Neuron (in vitro differentiated cells): ENCODE results near the gene FPGS.
"Not testable (repeated sequence)": the region's sequence is repeated elsewhere in the genome, so short reads cannot be mapped to it uniquely, and the experiment has no call there.

Experiments
- H2AFZ ChIP-seq: one replicate; pipeline ENCODE4 v1.6.1; 2013; ENCODE audit warnings: low read depth, mild to moderate bottlenecking, inconsistent platforms, low read length, moderate library complexity
- H3K27me3 ChIP-seq: one replicate; pipeline ENCODE4 v1.6.1; 2013; ENCODE audit warnings: low read length; ENCODE audit not compliant: insufficient read depth
- H3K36me3 ChIP-seq: one replicate; pipeline ENCODE4 v1.6.1; 2013; ENCODE audit warnings: low read length; ENCODE audit not compliant: insufficient read depth
- H3K4me1 ChIP-seq: one replicate; pipeline ENCODE4 v1.6.1; 2013; ENCODE audit warnings: low read length; ENCODE audit not compliant: insufficient read depth
- H3K4me3 ChIP-seq: 2 replicates; pipeline ENCODE4 v1.5.1; 2013; ENCODE audit warnings: mild to moderate bottlenecking, low read length, moderate library complexity
- H3K9me3 ChIP-seq: one replicate; pipeline ENCODE4 v1.6.1; 2013; ENCODE audit warnings: low read length

The FPGS gene

DNA sequence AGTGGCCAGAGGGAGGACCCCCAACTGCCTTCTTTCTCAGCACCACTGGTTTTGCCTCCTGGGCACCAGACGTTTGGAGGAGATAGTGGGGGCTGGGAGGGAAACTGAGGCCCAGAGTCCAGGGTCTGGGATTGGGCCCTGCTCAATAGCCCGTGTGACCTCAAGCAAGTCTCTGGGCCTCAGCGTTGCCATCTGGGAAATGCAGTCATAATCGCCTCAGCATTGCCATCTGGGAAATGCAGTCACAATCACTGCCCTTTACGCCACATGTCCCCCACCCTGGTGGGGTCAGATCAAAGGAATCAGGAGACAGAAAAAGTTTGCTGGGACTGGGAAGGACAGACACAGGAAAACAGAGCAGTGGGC, 25.8 kb upstream of the FPGS start:
- Histone ChIP-seq H3K4me3 (no peak overlapping the region), H3K36me3 (no peaks in the 10 kb centered on the region), H3K27me3 (no peaks in the 10 kb centered on the region), H3K9me3 (no peaks in the 10 kb centered on the region), H2AFZ (no peak overlapping the region), H3K4me1 (no peaks in the 10 kb centered on the region)

DNA sequence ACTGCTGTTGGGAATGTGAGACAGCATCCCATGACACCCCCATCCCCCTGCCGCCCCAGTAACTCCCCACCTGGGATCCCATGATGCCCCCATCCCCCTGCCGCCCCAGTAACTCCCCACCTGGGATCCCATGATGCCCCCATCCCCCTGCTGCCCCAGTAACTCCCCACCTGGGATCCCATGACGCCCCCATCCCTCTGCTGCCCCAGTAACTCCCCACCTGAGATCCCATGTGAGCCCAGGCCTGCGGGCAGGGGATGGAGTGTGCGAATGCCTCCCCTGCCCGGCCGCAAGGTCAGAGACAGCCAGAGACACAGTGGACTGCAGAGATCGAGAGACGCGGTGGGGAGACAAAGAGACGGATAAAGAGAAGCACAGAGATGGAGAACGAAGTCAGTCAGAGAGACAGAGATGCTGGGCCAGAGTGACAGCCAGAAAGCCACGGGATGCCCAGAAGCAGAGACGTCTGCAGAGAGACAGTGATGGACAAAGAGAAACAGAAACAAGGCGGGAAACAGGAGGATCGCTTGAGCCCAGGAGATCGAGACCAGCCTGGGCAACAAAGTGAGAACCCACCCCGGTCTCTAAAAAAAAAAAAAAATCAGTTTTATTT, 25.2 kb upstream of the FPGS start:
- Histone ChIP-seq H3K4me1 (no peaks in the 10 kb centered on the region), H3K9me3 (no peaks in the 10 kb centered on the region), H3K27me3 (no peaks in the 10 kb centered on the region), H3K36me3 (no peaks in the 10 kb centered on the region), H2AFZ (no peak overlapping the region), H3K4me3 (no peak overlapping the region)

DNA sequence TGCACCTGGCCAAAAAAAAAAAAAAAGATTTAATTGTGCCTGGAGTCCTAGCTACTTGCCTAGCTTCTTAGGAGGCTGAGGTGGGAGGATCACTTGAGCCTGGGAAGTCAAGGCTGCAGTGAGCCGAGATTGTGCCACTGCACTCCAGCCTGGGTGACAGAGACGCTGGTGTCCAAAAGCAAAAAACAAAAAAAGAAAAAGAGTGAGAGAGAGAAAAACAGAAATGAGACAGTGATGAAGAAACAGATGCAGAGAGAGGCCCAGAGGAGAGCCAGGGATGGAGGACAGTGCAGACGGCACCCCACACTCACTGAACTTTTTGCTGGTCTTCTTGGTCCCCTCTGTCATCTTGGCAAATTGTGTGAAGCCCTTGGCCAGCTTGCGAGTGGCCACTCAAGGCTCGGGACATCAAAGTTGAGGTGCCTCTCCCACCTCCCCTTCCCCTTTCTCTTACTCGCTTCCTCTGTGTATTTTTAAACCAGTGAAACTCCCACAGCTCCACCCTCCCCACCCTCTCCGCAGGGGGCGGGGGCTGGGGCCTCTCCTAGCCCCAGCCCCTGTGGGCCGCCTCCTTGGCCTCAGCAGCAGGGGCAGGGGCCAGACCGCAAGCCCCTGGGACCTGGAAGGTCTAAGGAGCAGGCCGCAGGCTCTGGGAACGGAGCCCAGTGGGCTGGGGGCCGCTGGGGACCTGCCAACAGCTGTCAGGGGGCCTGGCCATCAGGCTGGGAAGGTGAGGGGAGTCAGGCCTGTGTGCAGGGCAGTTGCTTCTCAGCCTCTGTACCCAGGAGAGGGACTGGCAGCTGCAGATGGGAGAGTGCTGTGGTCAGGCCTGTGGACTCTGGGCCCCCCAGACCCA, 24.2 kb upstream of the FPGS start, which contains the start of gene SH2D3C:
TSS of gene SH2D3C (minus strand) at position 387 of the 856 bp plus-strand sequence. CDS start at position 348, 39 bp downstream.
- H3K27me3 ChIP-seq = no peaks in the 10 kb centered on the region
- H3K9me3 ChIP-seq = no peaks in the 10 kb centered on the region
- H3K4me1 ChIP-seq = peaks cover 3% of the 10 kb centered on the region
- H3K36me3 ChIP-seq = no peaks in the 10 kb centered on the region
- H2AFZ ChIP-seq = no peak within 1 kb of the TSS
- H3K4me3 ChIP-seq = no peak within 1 kb of the TSS

DNA sequence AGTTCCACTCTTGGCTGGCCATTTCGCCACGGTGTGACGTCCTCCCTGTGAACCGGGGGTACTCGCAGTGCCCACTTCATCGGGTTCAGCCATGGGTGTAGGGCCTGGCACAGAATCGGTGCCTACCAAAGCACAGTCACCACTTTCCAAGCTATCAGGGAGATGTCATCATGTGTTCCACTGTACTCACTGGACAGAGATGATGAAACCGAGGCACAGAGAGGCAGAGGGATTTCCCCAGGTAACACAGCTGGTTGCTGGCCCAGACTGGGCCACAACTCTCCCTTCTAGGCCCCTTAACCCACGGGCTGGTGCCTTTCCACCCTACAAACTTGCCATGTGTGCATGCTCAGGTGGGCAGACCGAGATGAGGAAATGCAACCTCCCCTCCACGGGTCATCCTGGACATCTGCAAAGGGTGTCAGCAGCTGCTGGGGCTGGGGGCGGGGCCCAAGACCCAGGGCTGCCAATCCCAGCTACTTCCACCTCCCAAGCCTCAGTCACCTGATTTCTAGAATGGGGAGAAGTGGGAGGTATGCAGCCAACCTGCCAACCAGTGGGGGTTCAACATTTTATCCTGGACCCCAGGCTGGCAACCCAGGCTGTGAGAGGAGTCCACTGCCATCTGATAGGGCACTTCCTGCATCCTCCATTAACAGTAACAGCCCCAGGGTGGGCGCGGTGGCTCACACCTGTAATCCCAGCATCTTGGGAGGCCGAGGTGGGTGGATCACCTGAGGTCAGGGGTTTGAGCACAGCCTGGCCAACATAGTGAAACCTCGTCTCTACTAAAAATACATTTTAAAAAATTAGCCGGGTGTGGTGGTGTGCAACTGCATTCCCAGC, 23.3 kb upstream of the FPGS start:
- Histone ChIP-seq H3K36me3 (no peaks in the 10 kb centered on the region), H3K4me3 (no peak overlapping the region), H3K27me3 (no peaks in the 10 kb centered on the region), H2AFZ (no peak overlapping the region), H3K4me1 (peaks cover 3% of the 10 kb centered on the region), H3K9me3 (no peaks in the 10 kb centered on the region)

DNA sequence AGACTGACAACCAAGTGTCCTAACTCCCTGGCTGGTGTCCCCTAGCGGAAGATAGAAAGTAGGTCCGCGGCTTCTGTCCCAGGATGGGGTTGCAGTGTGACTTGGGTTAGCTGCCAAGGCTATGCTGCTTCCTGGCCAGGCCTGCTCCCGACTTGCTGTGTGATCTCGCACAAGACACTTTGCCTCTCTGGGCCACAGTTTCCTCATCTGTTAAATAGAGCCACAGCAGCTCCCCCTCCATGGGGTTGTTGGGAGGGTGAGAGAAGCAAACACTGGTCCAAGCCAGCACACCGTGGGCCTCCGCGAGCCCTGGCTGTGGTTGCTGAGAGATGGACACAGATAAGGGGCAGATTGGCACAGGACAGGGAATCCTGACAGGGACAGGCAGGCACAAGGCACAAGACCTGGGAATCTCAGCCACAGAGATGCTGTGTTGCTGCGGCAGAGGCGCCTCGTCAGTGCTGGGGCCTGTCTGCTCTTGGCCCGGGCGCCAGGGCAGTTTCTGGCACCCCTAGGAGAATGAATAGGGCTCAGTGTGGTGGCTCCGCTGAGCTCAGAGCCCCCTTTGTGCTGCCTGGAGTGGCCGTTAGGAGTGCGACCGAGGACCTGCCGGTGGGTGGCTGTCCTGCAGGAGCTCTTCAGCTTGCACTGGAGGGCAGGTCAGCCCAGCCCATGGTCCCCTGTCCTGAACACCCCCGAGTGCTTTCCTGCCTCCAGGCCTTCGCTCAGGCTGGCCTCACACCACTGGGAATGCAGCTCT, 22.4 kb upstream of the FPGS start:
- Histone ChIP-seq H3K9me3 (no peaks in the 10 kb centered on the region), H3K4me3 (no peak overlapping the region), H2AFZ (no peak overlapping the region), H3K36me3 (no peaks in the 10 kb centered on the region), H3K27me3 (no peaks in the 10 kb centered on the region), H3K4me1 (peaks cover 5% of the 10 kb centered on the region)

DNA sequence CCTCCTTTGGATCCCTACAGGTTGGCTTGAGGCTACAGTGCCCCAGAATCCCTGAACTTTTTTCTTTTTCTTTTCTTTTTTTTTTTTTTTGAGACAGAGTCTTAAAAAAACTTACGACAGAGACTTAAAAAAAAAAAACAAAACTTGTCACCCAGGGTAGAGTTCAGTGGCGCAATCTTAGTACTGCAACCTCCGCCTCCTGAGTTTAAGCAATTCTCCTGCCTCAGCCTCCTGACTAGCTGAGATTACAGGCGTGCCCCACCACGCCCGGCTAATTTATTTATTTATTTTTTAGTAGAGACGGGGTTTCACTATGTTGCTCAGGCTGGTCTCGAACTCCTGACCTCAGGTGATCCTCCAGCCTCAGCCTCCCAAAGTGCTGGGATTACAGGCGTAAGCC, 21.8 kb upstream of the FPGS start:
- not testable (repeated sequence) for H3K4me1 ChIP-seq, H3K9me3 ChIP-seq, H3K27me3 ChIP-seq, H3K4me3 ChIP-seq, H2AFZ ChIP-seq, H3K36me3 ChIP-seq

GRCh38 chr9:127781806-127782205, 20.9 kb upstream of the FPGS start:
- no peaks in the 10 kb centered on the region for H3K36me3 ChIP-seq
- H3K27me3 ChIP-seq = no peaks in the 10 kb centered on the region
- peaks cover 6% of the 10 kb centered on the region for H3K4me1 ChIP-seq
- H2AFZ ChIP-seq = no peak overlapping the region
- H3K9me3 ChIP-seq = no peaks in the 10 kb centered on the region
- H3K4me3 ChIP-seq = no peak overlapping the region

- Histone ChIP-seq H2AFZ (no peak overlapping the region), H3K9me3 (no peaks in the 10 kb centered on the region), H3K4me3 (no peak overlapping the region), H3K4me1 (peaks cover 14% of the 10 kb centered on the region), H3K36me3 (peaks cover 13% of the 10 kb centered on the region), H3K27me3 (no peaks in the 10 kb centered on the region)
Observed at GRCh38 chr9:127783111-127784008, 19.3 kb upstream of the FPGS start.

DNA sequence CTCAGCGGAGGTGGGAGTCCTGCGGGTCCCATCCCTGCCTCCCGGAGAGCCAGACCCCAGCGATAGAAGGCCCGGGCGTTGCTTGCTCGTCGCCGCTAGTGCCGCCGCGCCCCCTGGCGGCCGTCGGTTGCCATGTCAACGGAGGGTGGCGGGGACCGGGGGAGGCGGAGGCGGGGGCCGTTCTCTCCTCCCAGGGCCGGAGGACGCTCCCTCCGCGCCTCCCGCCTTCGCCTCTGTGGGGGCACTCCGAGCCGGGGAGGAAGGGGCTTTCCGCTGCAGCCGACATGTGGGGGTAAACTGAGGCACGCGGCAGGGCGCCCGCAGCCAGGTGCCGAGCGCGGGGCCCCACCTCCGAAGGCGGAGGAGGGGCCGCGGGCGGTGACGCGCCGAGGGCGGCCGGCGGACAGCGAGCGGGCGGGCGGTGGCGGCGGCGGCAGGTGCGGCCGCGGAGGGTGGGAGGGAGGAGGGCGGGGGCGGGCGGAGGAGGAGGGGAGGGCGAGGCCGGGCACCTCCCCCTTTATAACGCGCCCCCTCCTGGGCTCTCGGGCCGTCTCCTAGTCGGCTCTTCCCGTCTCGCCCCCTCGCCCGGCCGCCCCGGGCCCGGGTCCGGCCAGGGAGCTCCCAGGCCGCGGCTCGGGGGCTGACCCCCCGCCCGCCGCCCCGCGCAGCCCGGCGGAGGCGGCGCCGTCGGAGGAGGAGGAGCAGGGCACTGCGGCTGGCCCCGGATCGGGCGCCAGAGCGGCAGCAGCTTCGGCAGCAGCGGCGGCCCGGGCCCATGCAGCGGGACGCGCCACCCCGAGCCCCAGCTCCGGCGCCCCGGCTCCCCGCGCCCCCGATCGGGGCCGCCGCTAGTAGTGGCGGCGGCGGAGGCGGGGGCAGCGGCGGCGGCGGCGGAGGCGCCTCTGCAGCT, 17.4 kb upstream of the FPGS start:
- Histone ChIP-seq H2AFZ (no peak overlapping the region), H3K36me3 (peaks cover 32% of the 10 kb centered on the region), H3K27me3 (no peaks in the 10 kb centered on the region), H3K9me3 (no peaks in the 10 kb centered on the region), H3K4me3 (peak overlapping the region; percentile 91), H3K4me1 (peaks cover 14% of the 10 kb centered on the region)

- H3K9me3 ChIP-seq = no peaks in the 10 kb centered on the region
- peaks cover 14% of the 10 kb centered on the region for H3K4me1 ChIP-seq
- H3K4me3 ChIP-seq = peak within 1 kb of the TSS; percentile 91
- H3K27me3 ChIP-seq = no peaks in the 10 kb centered on the region
- H3K36me3 ChIP-seq = peaks cover 40% of the 10 kb centered on the region
- no peak within 1 kb of the TSS for H2AFZ ChIP-seq
Observed at GRCh38 chr9:127785933-127786772, 16.5 kb upstream of the FPGS start, which contains the start of gene CDK9. CDK9 (plus strand) TSS chr9:127786034; CDS start chr9:127786149, 115 bp downstream.

- Histone ChIP-seq H3K27me3 (no peaks in the 10 kb centered on the region), H2AFZ (no peak overlapping the region), H3K4me3 (peak overlapping the region; percentile 91), H3K4me1 (peaks cover 14% of the 10 kb centered on the region), H3K36me3 (peaks cover 44% of the 10 kb centered on the region), H3K9me3 (no peaks in the 10 kb centered on the region)
Observed at GRCh38 chr9:127786773-127787104, 15.9 kb upstream of the FPGS start.
